H9 (cell line): Measurements from ENCODE around the gene GPR15LG. TPM values are rescaled to one million over a fixed set of nuclear protein-coding genes. Genes with fewer than 3 reads are reported as not detected.

Experiments
- DNase-seq: peaks from one replicate; pipeline ENCODE4 v3.0.0-alpha.2; 2017
- H2AFZ ChIP-seq: one replicate; pipeline ENCODE4 v1.6.1; 2013; ENCODE audit warnings: mild to moderate bottlenecking, low read length, control low read depth, moderate library complexity
- H2AK5ac ChIP-seq: 2 replicates; pipeline ENCODE4 v1.6.1; 2013; ENCODE audit warnings: low read length, control low read depth, mixed read lengths; ENCODE audit not compliant: insufficient read length
- H2BK120ac ChIP-seq: one replicate; pipeline ENCODE4 v1.6.1; 2013; ENCODE audit warnings: low read depth, mild to moderate bottlenecking, low read length, control low read depth, inconsistent platforms; ENCODE audit not compliant: poor library complexity, severe bottlenecking
- H2BK12ac ChIP-seq: 2 replicates; pipeline ENCODE4 v1.6.1; 2013; ENCODE audit warnings: low read length, control low read depth, mixed read lengths, low read depth; ENCODE audit not compliant: insufficient read length
- H2BK15ac ChIP-seq: 2 replicates; pipeline ENCODE4 v1.6.1; 2013; ENCODE audit warnings: low read depth, low read length, control low read depth
- H2BK20ac ChIP-seq: one replicate; pipeline ENCODE4 v1.6.1; 2013; ENCODE audit warnings: low read depth, mild to moderate bottlenecking, low read length, control low read depth, inconsistent platforms; ENCODE audit not compliant: poor library complexity, severe bottlenecking
- H2BK5ac ChIP-seq: 2 replicates; pipeline ENCODE4 v1.6.1; 2013; ENCODE audit warnings: low read length, control low read depth, mixed read lengths; ENCODE audit not compliant: insufficient read length
- H3K14ac ChIP-seq: 2 replicates; pipeline ENCODE4 v1.6.1; 2013; ENCODE audit warnings: low read length, control low read depth; ENCODE audit not compliant: insufficient read depth
- H3K18ac ChIP-seq: 2 replicates; pipeline ENCODE4 v1.6.1; 2013; ENCODE audit warnings: low read depth, mild to moderate bottlenecking, mixed read lengths, low read length, control low read depth; ENCODE audit not compliant: insufficient read length
- H3K23ac ChIP-seq: 2 replicates; pipeline ENCODE4 v1.6.1; 2013; ENCODE audit warnings: low read length, control low read depth, mixed read lengths, low read depth; ENCODE audit not compliant: insufficient read length
- H3K23me2 ChIP-seq: 2 replicates; pipeline ENCODE4 v1.6.1; 2013; ENCODE audit warnings: low read depth, mild to moderate bottlenecking, mixed read lengths, low read length, control low read depth; ENCODE audit not compliant: insufficient read length, poor library complexity, severe bottlenecking
- H3K27ac ChIP-seq: 2 replicates; pipeline ENCODE4 v1.5.1; 2013; ENCODE audit warnings: low read length, control low read depth, mixed read lengths, low read depth; ENCODE audit not compliant: insufficient read length
- H3K27me3 ChIP-seq: 2 replicates; pipeline ENCODE4 v1.6.1; 2013; ENCODE audit warnings: low read length, control low read depth, inconsistent platforms; ENCODE audit not compliant: insufficient read depth
- H3K4ac ChIP-seq: 2 replicates; pipeline ENCODE4 v1.6.1; 2013; ENCODE audit warnings: low read depth, mild to moderate bottlenecking, control low read depth, inconsistent platforms, low read length, moderate library complexity
- H3K4me1 ChIP-seq: 2 replicates; pipeline ENCODE4 v1.6.1; 2013; ENCODE audit warnings: low read length, control low read depth, inconsistent platforms; ENCODE audit not compliant: insufficient read depth
- H3K4me2 ChIP-seq: 2 replicates; pipeline ENCODE4 v1.6.1; 2013; ENCODE audit warnings: low read length, control low read depth, mixed read lengths; ENCODE audit not compliant: insufficient read length, insufficient read depth
- H3K56ac ChIP-seq: 2 replicates; pipeline ENCODE4 v1.6.1; 2013; ENCODE audit warnings: low read depth, mild to moderate bottlenecking, mixed read lengths, low read length, control low read depth; ENCODE audit not compliant: insufficient read length
- H3K79me1 ChIP-seq: 2 replicates; pipeline ENCODE4 v1.6.1; 2013; ENCODE audit warnings: low read depth, mild to moderate bottlenecking, moderate library complexity, low read length, control low read depth, inconsistent platforms; ENCODE audit not compliant: insufficient read depth, poor library complexity, severe bottlenecking
- H3K79me2 ChIP-seq: 2 replicates; pipeline ENCODE4 v1.6.1; 2013; ENCODE audit warnings: low read length, control low read depth, inconsistent platforms; ENCODE audit not compliant: insufficient read depth
- H3K9ac ChIP-seq: 2 replicates; pipeline ENCODE4 v1.6.1; 2013; ENCODE audit warnings: low read length, control low read depth, mixed read lengths; ENCODE audit not compliant: insufficient read length; ENCODE audit errors: extremely low read depth
- H3K9me3 ChIP-seq: one replicate; pipeline ENCODE4 v1.6.1; 2013; ENCODE audit warnings: low read depth, low read length, inconsistent platforms; ENCODE audit not compliant: control insufficient read depth
- H3T11ph ChIP-seq: one replicate; pipeline ENCODE4 v1.6.1; 2013; ENCODE audit warnings: mild to moderate bottlenecking, low read length, control low read depth, inconsistent platforms
- H4K20me1 ChIP-seq: one replicate; pipeline ENCODE4 v1.6.1; 2013; ENCODE audit not compliant: control insufficient read depth, insufficient read length, insufficient read depth
- H4K5ac ChIP-seq: 2 replicates; pipeline ENCODE4 v1.6.1; 2013; ENCODE audit warnings: low read depth, mild to moderate bottlenecking, mixed read lengths, low read length, control low read depth; ENCODE audit not compliant: insufficient read length
- H4K8ac ChIP-seq: replicated peaks from 2 replicates; pipeline ENCODE4 v1.6.1; 2013; ENCODE audit warnings: low read length, control low read depth, mixed read lengths, low read depth; ENCODE audit not compliant: insufficient read length
- H4K91ac ChIP-seq: 2 replicates; pipeline ENCODE4 v1.6.1; 2013; ENCODE audit warnings: low read depth, mild to moderate bottlenecking, moderate library complexity, mixed read lengths, low read length, control low read depth; ENCODE audit not compliant: insufficient read length
- H3K27ac Mint-ChIP-seq, 3 experiments: 2 replicates in 2 of 3; 3 replicates in 1 of 3; pipeline ENCODE4 v1.8.0; 2020 to 2021; ENCODE audit warnings: mixed read lengths in 3 of 3, mild to moderate bottlenecking in 1 of 3, moderate library complexity in 1 of 3
- H3K27me3 Mint-ChIP-seq: 2 replicates; pipeline ENCODE4 v1.8.0; 2021; ENCODE audit warnings: low read depth, mild to moderate bottlenecking, moderate library complexity, mixed read lengths
- H3K36me3 Mint-ChIP-seq, 3 experiments: 2 replicates in 2 of 3; 3 replicates in 1 of 3; pipeline ENCODE4 v1.8.0; 2020 to 2021; ENCODE audit warnings: low read depth in 3 of 3, mixed read lengths in 3 of 3; ENCODE audit not compliant: insufficient read depth in 1 of 3
- H3K4me1 Mint-ChIP-seq, 2 experiments: 2 replicates each; pipeline ENCODE4 v1.8.0; 2020; ENCODE audit warnings: mixed read lengths in 2 of 2
- H3K4me3 Mint-ChIP-seq, 2 experiments: 2 replicates in 1 of 2; 3 replicates in 1 of 2; pipeline ENCODE4 v1.8.0; 2020 to 2021; ENCODE audit warnings: mild to moderate bottlenecking in 2 of 2, mixed read lengths in 2 of 2, moderate library complexity in 1 of 2
- H3K9me3 Mint-ChIP-seq, 2 experiments: 2 replicates in 1 of 2; 3 replicates in 1 of 2; pipeline ENCODE4 v1.8.0; 2020; ENCODE audit warnings: mild to moderate bottlenecking in 2 of 2, mixed read lengths in 2 of 2, moderate library complexity in 1 of 2
- CTCF ChIP-seq: fragments of 200-600 bp; sonication (generic); conservative IDR thresholded peaks from 3 replicates; pipeline ENCODE4 v1.8.0; 2021; ENCODE audit warnings: antibody characterized with exemption, mild to moderate bottlenecking
- WGBS: extraction: QIAGEN DNeasy Blood & Tissue Kit; methylation state at CpG from one replicate; pipeline ENCODE4 v1.1.7; 2013; ENCODE audit warnings: missing lambda C conversion rate, low lambda C conversion rate, mixed read lengths; ENCODE audit not compliant: insufficient read length; ENCODE audit errors: extremely low coverage; 5-methylcytosine and 5-hydroxymethylcytosine counted together
- total RNA-seq: library from RNA; stranded (reverse); gene quantifications from 2 replicates; pipeline ENCODE4 v1.2.1, GENCODE V29; 2021

Gene GPR15LG
- total RNA-seq, 1 experiment from 2014 or later: not detected

- no peaks in the 10 kb centered on the region for H3K9me3 Mint-ChIP-seq
- no peak overlapping the region for H3K18ac ChIP-seq
- H3K27me3 ChIP-seq: no peaks in the 10 kb centered on the region
- H3K27me3 Mint-ChIP-seq: peaks cover 3% of the 10 kb centered on the region; the same call in 1 of the 2 replicates
- H2BK12ac ChIP-seq: no peak overlapping the region
- H3K79me1 ChIP-seq: no peaks in the 10 kb centered on the region
- no peak overlapping the region for H3T11ph ChIP-seq
- no peaks in the 10 kb centered on the region for H4K20me1 ChIP-seq
- H2BK15ac ChIP-seq: no peak overlapping the region
- no peaks in the 10 kb centered on the region for H3K4me1 Mint-ChIP-seq
- no peaks in the 10 kb centered on the region for H3K79me2 ChIP-seq
- no peak overlapping the region for H4K5ac ChIP-seq
- no peak overlapping the region for H2AK5ac ChIP-seq
- no peak overlapping the region for H3K56ac ChIP-seq
- no peaks in the 10 kb centered on the region for H3K4me1 ChIP-seq
- no CpG with 5 or more reads among the region's 4 CpGs for WGBS
- H3K4ac ChIP-seq: no peak overlapping the region
- no peak overlapping the region for H3K4me2 ChIP-seq
- no peak overlapping the region for H3K4me3 Mint-ChIP-seq
- peak; percentile 67 for DNase-seq
- H4K91ac ChIP-seq: no peak overlapping the region
- peak; percentile 83 for TF ChIP-seq CTCF
- no peak overlapping the region for H3K27ac ChIP-seq
- no peak overlapping the region for H3K27ac Mint-ChIP-seq
- H3K23ac ChIP-seq: no peak overlapping the region
- H2AFZ ChIP-seq: no peak overlapping the region
- H3K9ac ChIP-seq: no peak overlapping the region
- H4K8ac ChIP-seq: no peak overlapping the region
- no peaks in the 10 kb centered on the region for H3K23me2 ChIP-seq
- no peak overlapping the region for H3K14ac ChIP-seq
- H3K9me3 ChIP-seq: no peaks in the 10 kb centered on the region
- H2BK120ac ChIP-seq: no peak overlapping the region
- H2BK5ac ChIP-seq: no peak overlapping the region
- no peaks in the 10 kb centered on the region for H3K36me3 Mint-ChIP-seq
- no peak overlapping the region for H2BK20ac ChIP-seq
Measured at GRCh38 chr10:84204122-84204521, 30.5 kb downstream of the GPR15LG start.
